C1 segment of cervical spinal cord (tissue), 14 donors: Measurements from ENCODE around the gene SIPA1L2.

Experiments used
- DNase-seq, 14 donors: peaks; one replicate each; lab custom pipeline; 2025; lab: John Stamatoyannopoulos, UW

The SIPA1L2 gene

DNA sequence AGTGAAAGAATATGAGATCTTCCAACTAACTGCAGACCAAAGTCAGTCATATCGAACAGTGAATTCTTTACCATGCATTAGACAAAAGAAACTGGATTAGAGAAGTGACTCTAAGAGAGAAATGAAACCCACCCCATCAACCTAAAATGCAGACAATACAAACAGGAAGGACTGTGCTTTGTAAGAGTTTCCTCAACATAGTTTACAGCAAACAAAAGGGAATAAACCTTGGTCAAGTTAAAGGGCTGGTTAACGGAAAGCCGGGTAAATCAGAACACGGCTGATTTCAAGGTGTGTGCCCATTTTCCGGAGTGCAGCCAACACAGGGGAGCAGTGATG lies 39.2 kb downstream of the SIPA1L2 start:
- DNase-seq: no peak

DNA sequence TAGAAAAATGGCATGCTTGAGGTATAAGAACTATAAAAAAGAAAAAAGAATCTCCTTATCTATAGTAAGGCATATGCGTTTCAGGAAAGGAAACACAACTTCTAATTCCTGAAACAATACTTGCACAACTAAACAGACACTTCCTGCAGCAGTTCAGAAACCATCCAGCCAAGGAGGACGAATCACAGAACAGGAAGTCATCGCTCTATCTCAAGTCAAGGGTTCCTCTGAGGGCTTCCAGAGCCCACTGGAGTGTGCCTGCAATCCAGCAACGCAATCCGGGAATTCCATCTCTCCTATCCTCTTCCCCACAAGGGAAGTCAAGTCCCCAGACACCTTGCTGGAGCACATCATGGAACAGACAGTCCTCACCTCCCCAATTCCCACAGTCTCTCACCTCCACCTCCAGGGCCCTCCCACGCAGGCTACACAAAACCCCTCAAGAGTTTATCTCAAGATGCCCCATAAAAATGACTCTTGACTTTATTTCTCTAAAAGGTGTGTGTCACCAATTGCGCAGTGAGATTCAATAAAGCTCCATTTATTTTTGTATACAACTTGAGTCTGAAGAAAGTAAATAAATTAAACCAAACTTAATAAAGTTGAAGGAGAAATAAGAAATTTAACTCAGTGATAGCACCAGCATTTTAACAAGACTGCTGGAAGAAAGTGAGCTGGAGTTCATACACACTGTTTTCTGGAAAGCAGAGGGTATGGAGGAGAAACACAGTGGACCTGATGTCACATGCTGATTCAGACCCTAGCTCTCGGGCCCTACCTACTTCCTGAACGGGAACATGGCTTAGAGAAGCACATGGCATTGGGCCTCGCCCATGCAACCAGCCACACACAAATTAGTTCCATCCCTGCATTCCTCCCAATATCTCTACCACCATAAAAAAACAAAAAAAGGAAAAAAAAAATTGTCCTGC lies 39.9 kb downstream of the SIPA1L2 start:
- DNase-seq: no peak

DNA sequence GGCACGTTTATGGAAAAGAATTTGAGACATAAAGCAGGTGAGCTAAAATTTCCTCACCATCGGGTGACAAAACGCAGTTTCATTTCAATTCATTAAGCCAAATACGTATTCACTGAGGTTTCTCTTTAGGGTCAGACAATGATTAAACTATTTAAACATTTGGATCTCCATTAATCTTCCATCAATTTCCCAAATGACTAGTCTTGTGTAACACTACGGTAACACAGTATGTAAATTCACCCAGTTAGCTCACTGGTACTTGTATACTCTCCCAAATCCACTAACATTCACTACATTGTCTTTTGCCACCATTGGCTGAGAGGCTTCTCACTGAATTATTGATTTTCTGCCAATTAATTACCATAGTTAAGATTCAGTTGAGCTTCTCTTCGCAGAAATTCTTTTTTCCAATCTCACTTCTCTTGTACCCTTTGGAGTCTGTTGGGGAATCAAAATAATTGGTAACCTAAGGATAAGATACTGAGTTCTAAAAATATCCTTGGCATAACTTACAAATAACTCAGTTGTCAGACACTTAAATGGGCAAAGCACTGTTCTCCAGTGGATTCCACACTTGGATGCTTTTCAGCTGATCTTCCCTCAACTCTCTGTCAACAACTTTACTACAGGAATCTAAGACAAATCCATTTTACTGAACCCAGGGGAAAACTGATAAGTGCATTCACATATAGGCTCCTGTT lies 40.7 kb downstream of the SIPA1L2 start:
- no peak for DNase-seq

DNA sequence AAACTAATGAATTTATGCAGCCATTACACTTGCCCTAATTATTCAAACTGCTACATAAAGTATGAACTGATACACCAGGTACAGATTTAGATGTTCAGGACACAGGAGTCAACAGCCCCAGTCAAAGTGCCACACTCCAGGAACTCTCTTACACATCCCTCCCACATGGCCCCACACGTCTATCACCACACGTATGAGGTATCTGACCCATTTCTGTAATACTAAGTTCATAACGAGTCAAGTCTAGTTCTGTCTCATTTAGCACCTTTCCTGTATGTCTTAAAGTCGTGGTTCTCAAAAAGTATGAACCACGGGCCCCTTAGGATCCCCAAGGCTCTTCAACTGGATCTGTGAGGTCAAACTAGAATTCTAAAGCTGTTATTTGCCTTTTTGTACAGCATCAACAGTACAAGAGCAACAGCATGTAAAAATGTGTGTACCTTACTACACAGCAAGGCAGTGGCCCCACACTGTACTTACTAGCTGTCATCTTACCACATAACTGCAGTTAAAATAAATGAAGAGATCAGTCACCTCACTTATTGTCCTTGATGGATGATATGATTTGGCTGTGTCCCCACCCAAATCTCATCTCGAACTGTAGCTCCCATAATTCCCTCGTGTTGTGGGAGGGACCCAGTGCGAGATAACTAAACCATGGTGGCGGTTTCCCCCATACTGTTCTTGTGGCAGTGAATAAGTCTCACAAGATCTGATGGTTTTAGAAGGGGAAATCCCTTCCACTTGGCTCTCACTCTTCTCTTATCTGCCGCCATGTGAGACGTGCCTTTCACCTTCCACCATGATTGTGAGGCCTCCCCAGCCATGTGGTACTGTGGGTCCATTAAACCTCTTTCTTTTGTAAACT lies 42.6 kb downstream of the SIPA1L2 start:
- DNase-seq: no peak

DNA sequence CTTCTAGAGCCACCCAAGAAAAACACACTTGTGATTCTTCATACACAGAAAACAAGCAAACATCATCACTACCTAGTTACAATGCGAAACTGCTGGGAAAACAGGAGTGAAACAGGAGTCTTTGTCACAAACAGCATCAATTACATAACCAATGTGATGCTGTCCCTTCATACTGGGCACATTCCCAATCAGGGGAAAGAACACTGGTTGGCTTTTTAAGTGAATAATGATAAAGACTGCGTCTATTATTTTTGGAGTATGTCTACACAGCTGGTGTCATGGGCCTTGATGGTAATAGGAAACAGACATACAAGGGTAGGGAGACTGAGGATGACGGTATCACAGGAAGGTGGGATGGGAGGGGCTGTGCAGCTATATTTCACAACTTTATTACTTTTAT lies 43.3 kb downstream of the SIPA1L2 start:
- peak in 1 of 14 donors; percentile 25 for DNase-seq

DNA sequence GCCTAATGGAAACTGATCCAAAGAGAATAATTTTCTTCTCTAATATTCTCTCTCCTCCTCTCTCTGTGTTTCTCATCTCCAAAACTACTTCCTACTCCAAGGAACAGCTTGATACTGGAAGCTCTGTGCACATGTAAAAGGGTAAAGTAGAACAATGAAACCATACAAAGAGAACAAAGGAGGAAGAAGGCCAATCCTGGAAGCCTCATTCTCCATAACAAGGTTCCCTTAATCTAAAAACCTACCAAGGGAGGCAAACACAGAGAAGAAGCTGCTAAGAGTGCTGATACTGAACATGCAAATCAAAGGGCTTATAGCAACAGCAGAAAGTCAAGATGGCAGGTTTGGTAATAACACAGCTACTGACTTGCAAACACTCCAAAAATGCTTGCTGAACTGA lies 44.4 kb downstream of the SIPA1L2 start:
- no peak for DNase-seq

DNA sequence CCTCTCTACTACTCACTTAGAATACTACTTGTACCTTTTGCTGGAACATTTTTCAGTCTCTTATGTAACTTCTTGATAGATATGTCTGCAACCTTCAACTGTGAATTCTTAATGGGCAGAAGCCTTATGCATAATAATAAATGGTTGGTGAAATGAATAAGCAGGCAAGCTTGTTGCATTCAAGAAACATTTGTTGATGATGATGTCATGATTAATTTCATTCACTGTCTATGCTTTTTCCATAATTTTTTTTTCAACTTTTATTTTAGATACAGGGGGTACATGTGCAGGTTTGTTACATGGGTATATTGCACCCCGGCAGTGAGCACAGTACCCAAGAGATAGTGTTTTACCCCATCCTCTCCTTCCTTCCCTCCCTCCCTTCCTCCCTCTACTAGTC lies 48.0 kb downstream of the SIPA1L2 start:
- DNase-seq: no peak
